ENCODE measurements around the gene ZNF831.

- TF ChIP-seq POLR2A (IDR thresholded peaks at IDR 0.05), result no peak
- TF ChIP-seq CTCF (IDR thresholded peaks at IDR 0.05), result no peak
Observed at GRCh38 chr20:59149678-59150504, 13.7 kb upstream of the ZNF831 start.

Data from thyroid gland (tissue), 4 donors.